BLaER1 treated with 17β-estradiol and CSF1 and Interleukin-3, amounts not matched to agents 10 nM and 100 nM (cell line): ENCODE data around the gene WDR33.
"Not testable (repeated sequence)": the region's sequence is repeated elsewhere in the genome, so short reads cannot be mapped to it uniquely, and the experiment has no call there.

Experiments used
- H3K27ac ChIP-seq, 11 experiments: shearing (Covaris generic); formaldehyde crosslinking; 2 replicates each; pipeline ENCODE4 v1.8.1; 2022
- H3K27me3 ChIP-seq, 11 experiments: shearing (Covaris generic); formaldehyde crosslinking; 2 replicates each; pipeline ENCODE4 v1.8.1; 2022
- H3K36me3 ChIP-seq, 11 experiments: shearing (Covaris generic); formaldehyde crosslinking; 2 replicates each; pipeline ENCODE4 v1.8.1; 2022
- H3K4me1 ChIP-seq, 10 experiments: shearing (Covaris generic); formaldehyde crosslinking; 2 replicates each; pipeline ENCODE4 v1.8.1; 2022
- H3K4me2 ChIP-seq, 11 experiments: shearing (Covaris generic); formaldehyde crosslinking; 2 replicates each; pipeline ENCODE4 v1.8.1; 2022
- H3K4me3 ChIP-seq, 10 experiments: shearing (Covaris generic); formaldehyde crosslinking; 2 replicates each; pipeline ENCODE4 v1.8.1; 2022
- H3K9ac ChIP-seq, 11 experiments: shearing (Covaris generic); formaldehyde crosslinking; 2 replicates each; pipeline ENCODE4 v1.8.1; 2022
- H3K9me3 ChIP-seq, 11 experiments: shearing (Covaris generic); formaldehyde crosslinking; replicated peaks in 1 of 11; 2 replicates each; pipeline ENCODE4 v1.8.1; 2022
- H4K20me1 ChIP-seq, 11 experiments: shearing (Covaris generic); formaldehyde crosslinking; 2 replicates each; pipeline ENCODE4 v1.8.1; 2022
- Cebpa-rat ChIP-seq, 11 experiments: shearing (Covaris generic); IDR thresholded peaks; 2 replicates each; pipeline ENCODE4 v1.8.1; 2022

Gene WDR33

GRCh38 chr2:127796389-127796788 lies 14.6 kb downstream of the WDR33 start:
- Histone ChIP-seq H3K9ac (peak overlapping the region in 1 of 11 experiments; percentile 15; a peak in 1 of 22 replicates), H3K36me3 (peaks cover 21 to 100% (median 89%) of the 10 kb centered on the region in 11 experiments), H3K4me2 (peak overlapping the region in 5 of 11 experiments; percentile 40 to 67 (median 51); a peak in 10 of 22 replicates), H4K20me1 (peaks cover 53 to 100% (median 91%) of the 10 kb centered on the region in 11 experiments), H3K9me3 (peaks cover 0 to 79% (median 51%) of the 10 kb centered on the region in 11 experiments; a peak in 19 of 22 replicates), H3K4me3 (no peak overlapping the region), H3K4me1 (peaks cover 0 to 56% (median 24%) of the 10 kb centered on the region in 10 experiments; a peak in 14 of 20 replicates), H3K27ac (peak overlapping the region in 2 of 11 experiments; percentile 26 to 40; a peak in 3 of 22 replicates), H3K27me3 (no peaks in the 10 kb centered on the region)
- TF ChIP-seq Cebpa-rat (IDR thresholded peaks at IDR 0.05) = no peak

GRCh38 chr2:127794901-127795300 lies 16.1 kb downstream of the WDR33 start:
- peaks cover 40 to 97% (median 76%) of the 10 kb centered on the region in 11 experiments; a peak in 21 of 22 replicates for H4K20me1 ChIP-seq
- H3K9ac ChIP-seq, H3K4me3 ChIP-seq, H3K27ac ChIP-seq, H3K27me3 ChIP-seq: not testable (repeated sequence)
- peak overlapping the region in 5 of 11 experiments; percentile 37 to 67 (median 51); a peak in 9 of 22 replicates for H3K4me2 ChIP-seq
- peaks cover 8 to 87% (median 64%) of the 10 kb centered on the region in 11 experiments; a peak in 20 of 22 replicates for H3K9me3 ChIP-seq
- H3K4me1 ChIP-seq = peaks cover 0 to 46% (median 18%) of the 10 kb centered on the region in 10 experiments; a peak in 14 of 20 replicates
- TF ChIP-seq Cebpa-rat (IDR thresholded peaks at IDR 0.05) = peak in 1 of 11 experiments; percentile 23; a peak in 1 of 22 replicates
- peaks cover 21 to 99% (median 88%) of the 10 kb centered on the region in 11 experiments for H3K36me3 ChIP-seq

GRCh38 chr2:127792805-127793204 lies 18.2 kb downstream of the WDR33 start:
- Histone ChIP-seq H3K4me1 (peaks cover 0 to 41% (median 18%) of the 10 kb centered on the region in 10 experiments; a peak in 14 of 20 replicates), H3K36me3 (peaks cover 16 to 81% (median 77%) of the 10 kb centered on the region in 11 experiments), H3K9me3 (peaks cover 10 to 76% (median 59%) of the 10 kb centered on the region in 11 experiments; a peak in 20 of 22 replicates), H3K27ac (no peak overlapping the region), H3K4me3 (no peak overlapping the region), H3K4me2 (no peak overlapping the region), H3K9ac (no peak overlapping the region), H4K20me1 (peaks cover 33 to 78% (median 57%) of the 10 kb centered on the region in 11 experiments; a peak in 21 of 22 replicates), H3K27me3 (no peaks in the 10 kb centered on the region)
- TF ChIP-seq Cebpa-rat (IDR thresholded peaks at IDR 0.05) = no peak

GRCh38 chr2:127790694-127791529 lies 20.1 kb downstream of the WDR33 start:
- H3K27ac ChIP-seq = no peak overlapping the region
- TF ChIP-seq Cebpa-rat (IDR thresholded peaks at IDR 0.05) = no peak
- no peak overlapping the region for H3K9ac ChIP-seq
- peaks cover 0 to 22% (median 5%) of the 10 kb centered on the region in 10 experiments; a peak in 11 of 20 replicates for H3K4me1 ChIP-seq
- H3K4me3 ChIP-seq = no peak overlapping the region; a peak in 1 of 20 replicates
- peaks cover 21 to 69% (median 66%) of the 10 kb centered on the region in 11 experiments for H3K36me3 ChIP-seq
- H4K20me1 ChIP-seq = peaks cover 24 to 65% (median 45%) of the 10 kb centered on the region in 11 experiments; a peak in 21 of 22 replicates
- H3K27me3 ChIP-seq = no peaks in the 10 kb centered on the region
- H3K4me2 ChIP-seq = no peak overlapping the region
- peaks cover 10 to 62% (median 49%) of the 10 kb centered on the region in 11 experiments; a peak in 20 of 22 replicates for H3K9me3 ChIP-seq

GRCh38 chr2:127786048-127786809 lies 24.7 kb downstream of the WDR33 start:
- no peak overlapping the region for H3K4me3 ChIP-seq
- H3K9ac ChIP-seq = no peak overlapping the region
- peaks cover 25 to 65% (median 51%) of the 10 kb centered on the region in 11 experiments; a peak in 19 of 22 replicates for H4K20me1 ChIP-seq
- H3K27ac ChIP-seq = no peak overlapping the region
- H3K36me3 ChIP-seq = peaks cover 26 to 66% (median 51%) of the 10 kb centered on the region in 11 experiments
- no peak overlapping the region for H3K4me2 ChIP-seq
- no peaks in the 10 kb centered on the region for H3K27me3 ChIP-seq
- peaks cover 10 to 15% (median 15%) of the 10 kb centered on the region in 11 experiments; a peak in 20 of 22 replicates for H3K9me3 ChIP-seq
- peaks cover 0 to 16% (median 0%) of the 10 kb centered on the region in 10 experiments; a peak in 2 of 20 replicates for H3K4me1 ChIP-seq
- TF ChIP-seq Cebpa-rat (IDR thresholded peaks at IDR 0.05) = no peak

- Histone ChIP-seq H3K27me3 (no peaks in the 10 kb centered on the region), H3K4me3 (no peak overlapping the region), H3K36me3 (peaks cover 23 to 68% (median 51%) of the 10 kb centered on the region in 11 experiments)
Observed at GRCh38 chr2:127784965-127785518, 25.9 kb downstream of the WDR33 start.

GRCh38 chr2:127783101-127783500 lies 27.9 kb downstream of the WDR33 start:
- H3K4me3 ChIP-seq = no peak overlapping the region
- H3K27ac ChIP-seq = 0 out of 22 replicates have a peak overlapping the region, but pooled peaks of 1 of the 11 experiments have one; percentile 19
- peaks cover 38 to 86% (median 75%) of the 10 kb centered on the region in 11 experiments; a peak in 20 of 22 replicates for H4K20me1 ChIP-seq
- no peak overlapping the region for H3K9ac ChIP-seq
- H3K36me3 ChIP-seq = peaks cover 20 to 68% (median 53%) of the 10 kb centered on the region in 11 experiments
- TF ChIP-seq Cebpa-rat (IDR thresholded peaks at IDR 0.05) = no peak
- peaks cover 0 to 16% (median 0%) of the 10 kb centered on the region in 10 experiments; a peak in 2 of 20 replicates for H3K4me1 ChIP-seq
- no peaks in the 10 kb centered on the region for H3K27me3 ChIP-seq
- peaks cover 0 to 6% (median 0%) of the 10 kb centered on the region in 11 experiments; a peak in 2 of 22 replicates for H3K9me3 ChIP-seq
- no peak overlapping the region for H3K4me2 ChIP-seq

More at GRCh38 chr2:127784965-127785518, 25.9 kb downstream of the WDR33 start:
- Histone ChIP-seq H3K27ac (no peak overlapping the region), H3K4me1 (peaks cover 0 to 16% (median 0%) of the 10 kb centered on the region in 10 experiments; a peak in 2 of 20 replicates), H3K9ac (no peak overlapping the region), H3K9me3 (peaks cover 4 to 10% (median 4%) of the 10 kb centered on the region in 11 experiments; a peak in 20 of 22 replicates), H4K20me1 (peaks cover 25 to 68% (median 59%) of the 10 kb centered on the region in 11 experiments; a peak in 20 of 22 replicates), H3K4me2 (no peak overlapping the region)
- no peak for TF ChIP-seq Cebpa-rat (IDR thresholded peaks at IDR 0.05)

- peaks cover 55 to 100% (median 90%) of the 10 kb centered on the region in 11 experiments; a peak in 21 of 22 replicates for H4K20me1 ChIP-seq
- H3K4me2 ChIP-seq = no peak overlapping the region
- no peak for TF ChIP-seq Cebpa-rat (IDR thresholded peaks at IDR 0.05)
- H3K4me3 ChIP-seq = no peak overlapping the region
- H3K27ac ChIP-seq = no peak overlapping the region
- peaks cover 14 to 68% (median 36%) of the 10 kb centered on the region in 11 experiments for H3K36me3 ChIP-seq
- H3K4me1 ChIP-seq = peaks cover 0 to 8% (median 0%) of the 10 kb centered on the region in 10 experiments; a peak in 5 of 20 replicates
- no peaks in the 10 kb centered on the region for H3K27me3 ChIP-seq
- no peak overlapping the region for H3K9ac ChIP-seq
- peaks cover 0 to 6% (median 0%) of the 10 kb centered on the region in 11 experiments; a peak in 2 of 22 replicates for H3K9me3 ChIP-seq
Observed at GRCh38 chr2:127778850-127779249, 32.1 kb downstream of the WDR33 start.
